Femur (tissue), 1 donor: ENCODE data around the gene ZNF396.

Experiments used
- DNase-seq: peaks from one replicate; pipeline ENCODE4 v3.0.0-alpha.2; 2017

Gene ZNF396

GRCh38 chr18:35379421-35379820, 2.3 kb upstream of the ZNF396 start:
- DNase-seq, result no peak

GRCh38 chr18:35378574-35378896, 1.4 kb upstream of the ZNF396 start:
- no peak for DNase-seq

GRCh38 chr18:35377875-35378573, 887 bp upstream of the ZNF396 start:
- no peak for DNase-seq

GRCh38 chr18:35376393-35376741, 770 bp downstream of the ZNF396 start:
- peak; percentile 34 for DNase-seq

GRCh38 chr18:35374708-35375107, 2.4 kb downstream of the ZNF396 start:
- no peak for DNase-seq

GRCh38 chr18:35371412-35372195, 5.5 kb downstream of the ZNF396 start:
- no peak for DNase-seq

- DNase-seq, result no peak
Observed at GRCh38 chr18:35369126-35369525, 8.0 kb downstream of the ZNF396 start.

- no peak for DNase-seq
Observed at GRCh38 chr18:35368595-35368994, 8.5 kb downstream of the ZNF396 start.

GRCh38 chr18:35362531-35362930, 14.6 kb downstream of the ZNF396 start:
- no peak for DNase-seq

GRCh38 chr18:35361570-35362321, 15.4 kb downstream of the ZNF396 start:
- no peak for DNase-seq

GRCh38 chr18:35355140-35355618, 22.0 kb downstream of the ZNF396 start:
- peak; percentile 81 for DNase-seq

GRCh38 chr18:35352778-35353177, 24.4 kb downstream of the ZNF396 start:
- no peak for DNase-seq

GRCh38 chr18:35352283-35352682, 24.9 kb downstream of the ZNF396 start:
- DNase-seq, result no peak

- peak; percentile 26 for DNase-seq
Observed at GRCh38 chr18:35348001-35348400, 29.1 kb downstream of the ZNF396 start.

- no peak for DNase-seq
Observed at GRCh38 chr18:35345950-35346349, 31.2 kb downstream of the ZNF396 start.

GRCh38 chr18:35345460-35345921, 31.6 kb downstream of the ZNF396 start:
- peak; percentile 44 for DNase-seq

GRCh38 chr18:35344736-35345459, 32.2 kb downstream of the ZNF396 start:
- DNase-seq, result peak; percentile 34

- peak; percentile 98 for DNase-seq
Observed at GRCh38 chr18:35343936-35344735, 33.0 kb downstream of the ZNF396 start, which contains the start of gene ZNF24. Gene ZNF24, minus strand, starts transcription at chr18:35344420. Its CDS starts 3,770 bp downstream, at chr18:35340650.

GRCh38 chr18:35343488-35343935, 33.6 kb downstream of the ZNF396 start:
- no peak for DNase-seq

GRCh38 chr18:35337286-35337685, 39.9 kb downstream of the ZNF396 start:
- no peak for DNase-seq

- no peak for DNase-seq
Observed at GRCh38 chr18:35335866-35336265, 41.3 kb downstream of the ZNF396 start.

- no peak for DNase-seq
Observed at GRCh38 chr18:35334821-35335220, 42.3 kb downstream of the ZNF396 start.
